GM10266 (cell line): ENCODE measurements around the gene OR52I2.

ENCODE experiments used
- DNase-seq: peaks from one replicate; pipeline ENCODE4 v3.0.0; 2012; ENCODE audit errors: extremely low spot score
- CTCF ChIP-seq: IDR thresholded peaks from 2 replicates; pipeline ENCODE4 v1.5.1; 2012; ENCODE audit warnings: mild to moderate bottlenecking, low read depth; ENCODE audit not compliant: control insufficient read depth, insufficient read depth; ENCODE audit errors: missing control alignments

OR52I2 gene

GRCh38 chr11:4636136-4636535 lies 54.6 kb downstream of the OR52I2 start:
- no peak for TF ChIP-seq CTCF
- DNase-seq: no peak

DNA sequence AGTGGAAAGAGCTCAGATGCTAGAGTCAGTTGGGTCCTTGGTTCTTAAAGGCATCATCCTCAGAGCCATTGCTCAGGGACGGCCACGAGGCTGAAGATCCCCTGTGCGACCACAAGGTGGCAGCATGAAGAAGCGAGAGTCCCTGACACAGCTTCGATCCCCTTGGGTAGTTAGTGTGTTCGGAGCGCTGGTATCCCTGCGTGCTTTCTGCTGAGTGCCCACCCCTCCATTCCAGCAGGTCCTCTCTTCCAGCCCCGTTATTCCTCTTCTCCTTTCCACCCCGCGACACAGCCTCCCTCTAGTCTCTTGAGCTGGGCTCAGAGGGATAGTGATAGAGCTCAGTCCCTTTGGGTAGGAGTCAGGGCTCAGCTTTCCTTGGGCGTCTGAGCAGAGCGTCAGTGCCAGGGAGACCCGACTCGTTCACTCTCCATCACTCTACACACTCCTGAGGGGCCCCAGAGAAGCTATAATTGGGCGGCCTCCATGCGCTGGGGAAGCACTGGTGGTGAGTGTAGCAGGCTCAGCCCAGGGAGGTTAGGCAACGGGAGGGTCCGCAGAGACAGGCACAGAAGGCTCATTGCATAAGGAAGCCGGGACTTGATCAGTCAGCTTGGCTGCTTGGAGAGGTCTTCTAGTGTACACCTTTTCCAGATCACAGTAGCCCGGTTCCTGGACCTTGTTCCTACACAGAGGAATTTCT lies 55.6 kb downstream of the OR52I2 start, which contains the start of gene OR51D1:
TSS of gene OR51D1 (plus strand) at position 516 of the 700 bp plus-strand sequence. CDS start 2,314 bp downstream, outside the sequence.
- peak; percentile 69 for DNase-seq
- TF ChIP-seq CTCF: peak; percentile 92

DNA sequence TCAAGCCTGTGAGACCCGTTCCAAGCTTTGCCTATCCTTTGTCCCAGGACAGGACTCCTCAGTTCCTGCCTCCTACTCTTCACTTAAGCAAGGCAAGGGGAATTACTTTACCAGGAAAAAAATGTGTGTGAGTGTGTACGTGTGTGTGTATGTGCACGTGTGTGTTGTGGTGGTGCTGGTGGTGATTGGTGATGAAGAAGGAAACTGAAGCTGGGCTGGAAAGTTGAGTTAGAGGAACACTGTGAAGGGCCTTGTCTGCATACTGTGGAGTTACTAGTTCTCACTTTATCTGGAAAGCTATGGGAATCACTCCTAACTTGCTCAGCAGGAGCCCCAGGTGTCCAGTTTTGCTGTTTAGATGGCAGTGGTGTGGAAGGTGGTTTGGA lies 56.1 kb downstream of the OR52I2 start:
- DNase-seq: no peak
- TF ChIP-seq CTCF: no peak

- TF ChIP-seq CTCF: no peak
- no peak for DNase-seq
Measured at GRCh38 chr11:4639931-4640330, 58.4 kb downstream of the OR52I2 start.

- TF ChIP-seq CTCF: no peak
- no peak for DNase-seq
Measured at GRCh38 chr11:4641501-4641900, 60.0 kb downstream of the OR52I2 start.

DNA sequence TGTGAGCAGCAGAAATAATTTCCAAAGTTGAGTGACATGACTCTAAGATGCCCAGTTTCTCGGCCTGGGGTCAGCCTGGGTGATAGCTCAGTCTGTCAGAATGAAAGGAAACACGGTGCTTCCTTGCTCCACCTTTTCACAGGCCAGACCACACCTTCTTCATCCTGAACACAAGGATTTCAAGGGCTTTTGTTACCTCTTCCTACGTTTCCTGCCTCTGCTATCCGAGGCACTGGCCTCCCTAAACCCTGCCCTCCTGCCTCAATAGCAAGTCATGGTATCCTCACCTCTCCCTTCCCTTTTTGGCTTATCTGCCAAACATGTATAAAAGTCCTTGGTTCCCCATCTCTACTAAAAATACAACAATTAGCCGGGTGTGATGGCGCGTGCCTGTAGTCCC lies 60.5 kb downstream of the OR52I2 start:
- no peak for DNase-seq
- no peak for TF ChIP-seq CTCF
